Fibroblast of the aortic adventitia (primary cell): ENCODE measurements around the gene MTG2. TPM values are rescaled to one million over a fixed set of nuclear protein-coding genes. Genes with fewer than 3 reads are reported as not detected.

Experiments used
- DNase-seq: peaks from one replicate; pipeline ENCODE4 v3.0.0-alpha.2; 2010; ENCODE audit warnings: low read depth
- H3K4me3 ChIP-seq: 2 replicates; pipeline ENCODE4 v1.5.1; 2011; ENCODE audit warnings: low read depth, mild to moderate bottlenecking, control low read depth, low read length, moderate library complexity
- CTCF ChIP-seq: IDR thresholded peaks from 2 replicates; pipeline ENCODE4 v1.5.1; 2011; ENCODE audit warnings: mild to moderate bottlenecking, low read length, control low read depth, inconsistent platforms; ENCODE audit not compliant: insufficient read depth
- total RNA-seq: library from RNA; depleted of rRNA; stranded (reverse); fragments of >200 nt; gene quantifications from 2 replicates; pipeline ENCODE4 v1.2.3, GENCODE V29; 2012; ENCODE audit warnings: low replicate concordance

The MTG2 gene
- total RNA-seq: 15.3 and 18.7 TPM in 2 replicates

- H3K4me3 ChIP-seq: peak within 1 kb of the TSS; percentile 95
- DNase-seq: peak; percentile 93
- TF ChIP-seq CTCF: no peak
These were observed at the start of gene MTG2 for GRCh38 chr20:62182469-62183425. Gene MTG2, plus strand, starts transcription at chr20:62183028. Its CDS starts 10,393 bp downstream, at chr20:62193421.

GRCh38 chr20:62133051-62133845, 49.6 kb upstream of the MTG2 start:
- TF ChIP-seq CTCF: no peak
- no peak for DNase-seq
- H3K4me3 ChIP-seq: no peak overlapping the region

- no peak for DNase-seq
- peak; percentile 1 for TF ChIP-seq CTCF
These were observed 49.0 kb upstream of the MTG2 start for GRCh38 chr20:62133864-62134263.

GRCh38 chr20:62134735-62135231, 48.0 kb upstream of the MTG2 start:
- TF ChIP-seq CTCF: no peak
- DNase-seq: peak; percentile 60

More at GRCh38 chr20:62133864-62134263, 49.0 kb upstream of the MTG2 start:
- H3K4me3 ChIP-seq: no peak overlapping the region

GRCh38 chr20:62135573-62136266, 47.1 kb upstream of the MTG2 start:
- no peak for TF ChIP-seq CTCF
- no peak for DNase-seq
- no peak overlapping the region for H3K4me3 ChIP-seq

More at GRCh38 chr20:62134735-62135231, 48.0 kb upstream of the MTG2 start:
- H3K4me3 ChIP-seq: no peak overlapping the region
